ENCODE results near the gene MBD3L2B.

Gene MBD3L2B

DNA sequence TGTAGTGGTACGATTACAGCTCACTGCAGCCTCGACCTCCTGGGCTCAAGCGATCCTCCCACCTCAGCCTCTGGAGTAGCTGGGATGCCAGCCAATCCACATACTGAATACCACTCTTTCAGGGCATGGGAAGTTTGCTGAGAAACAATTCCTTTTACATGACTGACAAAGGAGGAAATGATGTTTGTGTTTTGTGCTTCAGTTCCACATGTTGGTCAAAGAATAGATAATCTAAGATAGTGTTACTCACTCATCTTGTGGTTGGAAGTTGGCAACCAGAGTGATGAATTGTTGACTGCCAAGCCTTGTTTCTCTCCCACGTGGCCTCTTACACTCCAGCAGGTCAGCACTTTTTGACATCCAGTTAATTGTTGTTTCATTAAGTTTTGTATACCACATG lies 7.6 kb downstream of the MBD3L2B start:
- DNase-seq (ENCODE audit: low read depth in 2 of 2, low spot score in 1 of 2) = no peak

DNA sequence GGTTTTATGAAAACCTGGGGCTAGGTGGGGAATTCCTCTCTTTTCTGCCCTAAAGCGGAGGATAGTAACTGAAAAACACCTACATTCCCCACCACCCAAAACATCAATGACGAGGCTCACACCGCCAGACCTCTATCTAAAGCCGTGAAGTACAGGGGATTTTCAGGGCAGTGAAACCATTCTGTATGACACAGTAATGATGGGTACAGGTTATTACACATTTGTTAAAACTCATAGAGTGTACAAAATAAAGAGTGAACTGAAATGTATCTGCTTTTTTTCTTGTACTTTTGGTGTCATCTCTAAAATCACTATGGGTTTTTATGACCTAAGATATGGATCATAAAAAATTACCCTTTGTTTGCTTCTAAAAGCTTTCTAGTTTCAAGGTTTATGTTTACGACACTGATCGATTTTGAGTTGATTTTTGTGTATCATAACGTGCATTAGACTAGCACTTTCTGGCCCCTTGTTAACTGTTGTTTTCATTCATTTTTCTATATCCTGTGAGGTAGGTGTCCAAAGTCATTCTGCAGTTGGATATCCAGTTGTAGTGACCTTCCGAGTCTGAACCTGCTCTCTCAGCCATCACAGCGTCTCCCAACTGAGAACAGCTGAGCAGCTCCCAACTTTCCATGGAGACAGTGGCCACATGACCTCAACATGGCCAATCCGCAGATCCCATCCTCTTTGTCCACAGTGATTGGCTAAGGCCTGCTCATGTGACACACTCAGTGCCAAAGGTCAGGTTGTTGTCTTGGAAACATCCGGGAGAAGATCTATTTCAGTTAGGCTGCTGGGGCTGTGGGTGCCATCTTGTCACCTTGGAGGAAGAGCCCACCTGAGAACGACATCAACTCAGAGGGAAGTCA lies 10.3 kb downstream of the MBD3L2B start:
- no peak for DNase-seq (ENCODE audit: low read depth in 2 of 2, low spot score in 1 of 2)

DNA sequence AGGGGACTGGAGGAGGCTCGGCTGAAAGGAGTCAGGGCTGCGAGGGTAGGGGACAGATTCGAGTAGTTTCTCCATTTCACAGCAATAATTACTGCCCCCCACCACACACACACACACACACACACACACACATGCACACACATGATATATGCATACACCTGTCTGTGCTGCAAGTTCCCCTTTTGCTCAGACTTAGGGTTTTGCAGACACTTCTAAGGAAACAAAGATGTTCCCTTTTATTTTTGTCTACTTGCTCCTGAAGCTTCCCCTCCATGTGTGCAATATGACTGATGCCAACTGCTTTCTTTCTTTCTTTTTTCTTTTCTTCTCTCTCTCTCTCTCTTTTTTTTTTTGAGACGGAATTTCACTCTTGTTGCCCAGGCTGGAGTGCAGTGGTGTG lies 13.4 kb downstream of the MBD3L2B start:
- DNase-seq (ENCODE audit: low read depth in 2 of 2, low spot score in 1 of 2) = no peak

- no peak for DNase-seq (ENCODE audit: low read depth in 2 of 2, low spot score in 1 of 2)
These were observed 15.0 kb downstream of the MBD3L2B start for GRCh38 chr19:7006135-7006704.

- no peak for DNase-seq (ENCODE audit: low read depth in 2 of 2, low spot score in 1 of 2)
These were observed 16.8 kb downstream of the MBD3L2B start for GRCh38 chr19:7004313-7004931.

- no peak for DNase-seq (ENCODE audit: low read depth in 2 of 2, low spot score in 1 of 2)
These were observed 20.4 kb downstream of the MBD3L2B start for GRCh38 chr19:7000816-7001215.

- DNase-seq (ENCODE audit: low read depth in 2 of 2, low spot score in 1 of 2) = no peak
These were observed 20.9 kb downstream of the MBD3L2B start for GRCh38 chr19:7000333-7000732.

GRCh38 chr19:6999933-7000332 lies 21.3 kb downstream of the MBD3L2B start:
- no peak for DNase-seq (ENCODE audit: low read depth in 2 of 2, low spot score in 1 of 2)

DNA sequence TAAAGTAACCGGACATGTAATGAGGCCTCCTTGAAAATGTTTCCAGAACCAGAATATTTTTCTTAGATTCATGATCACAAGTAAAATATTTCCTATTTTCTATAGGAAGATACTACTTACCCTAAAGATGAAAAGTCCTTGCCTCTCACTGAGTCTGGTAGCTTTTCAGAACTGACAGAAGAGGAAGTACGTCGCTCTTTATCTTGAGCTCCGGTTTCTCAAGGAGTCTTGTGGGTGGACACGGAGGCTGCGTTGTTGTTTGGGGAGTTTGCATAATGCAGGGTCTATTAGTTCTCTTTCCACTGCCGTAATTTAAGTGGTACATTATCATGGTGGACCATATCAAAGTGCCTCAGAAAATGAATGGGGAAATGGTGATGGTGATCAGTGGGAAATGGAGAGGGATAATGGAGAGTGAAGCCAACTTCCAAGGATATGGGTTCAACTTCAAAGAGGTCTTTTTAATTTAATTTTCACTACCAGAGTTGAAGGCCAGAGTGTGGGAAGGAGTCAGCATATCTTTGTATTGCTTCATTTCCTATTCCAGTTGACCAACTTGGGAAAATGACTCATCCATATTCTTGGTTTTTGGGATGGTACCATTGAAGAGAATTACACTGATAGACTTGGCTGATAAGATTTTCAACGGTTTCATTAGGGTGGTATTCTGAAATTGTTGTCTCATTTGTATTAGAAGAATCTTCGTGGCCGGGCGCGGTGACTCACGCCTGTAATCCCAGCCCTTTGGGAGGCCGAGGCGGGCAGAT lies 23.4 kb downstream of the MBD3L2B start:
- DNase-seq (ENCODE audit: low read depth in 2 of 2, low spot score in 1 of 2) = no peak

- DNase-seq (ENCODE audit: low read depth in 2 of 2, low spot score in 1 of 2) = no peak
These were observed 24.4 kb downstream of the MBD3L2B start for GRCh38 chr19:6996810-6997209.

DNA sequence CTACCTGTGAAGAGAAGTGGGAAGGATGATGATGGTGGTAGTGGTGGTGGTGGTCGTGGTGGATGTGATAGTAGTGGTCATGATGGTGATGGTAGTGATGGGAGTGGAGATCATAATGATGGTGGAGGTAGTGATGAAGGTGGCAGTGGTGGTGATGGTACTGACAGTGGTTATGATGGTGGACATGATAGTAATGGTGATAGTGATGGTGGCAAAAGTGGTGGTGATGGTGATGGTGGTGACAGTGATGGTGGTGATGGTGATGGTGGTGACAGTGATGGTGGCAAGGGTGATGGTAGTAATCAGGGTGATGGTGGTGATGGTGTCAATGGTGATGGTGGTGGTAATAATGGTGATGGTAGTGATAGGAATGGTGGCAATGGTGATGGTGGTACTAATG lies 26.2 kb downstream of the MBD3L2B start:
- no peak for DNase-seq (ENCODE audit: low read depth in 2 of 2, low spot score in 1 of 2)

DNA sequence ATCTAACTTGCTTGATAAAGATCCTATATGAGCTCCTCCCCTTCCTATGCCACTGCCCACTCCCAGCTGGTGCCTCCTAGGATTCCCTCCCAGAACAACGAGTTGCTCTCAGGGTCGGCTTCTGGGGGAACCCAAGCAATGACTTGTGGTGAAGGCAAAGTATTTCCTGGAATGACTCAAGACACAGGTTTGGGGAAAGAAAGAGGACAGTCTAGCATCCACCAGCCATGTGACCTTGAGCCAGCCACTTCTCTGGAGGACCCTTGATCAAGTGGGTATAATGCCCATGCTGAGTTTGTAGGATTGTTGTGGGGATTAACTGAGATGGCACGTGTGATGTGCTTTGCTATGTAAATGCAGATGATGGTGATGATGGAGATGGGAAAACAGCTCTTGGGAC lies 33.0 kb downstream of the MBD3L2B start:
- DNase-seq (ENCODE audit: low read depth in 2 of 2, low spot score in 1 of 2) = no peak

GRCh38 chr19:6987850-6988249 lies 33.4 kb downstream of the MBD3L2B start:
- no peak for DNase-seq (ENCODE audit: low read depth in 2 of 2, low spot score in 1 of 2)

GRCh38 chr19:6983448-6983847 lies 37.8 kb downstream of the MBD3L2B start:
- DNase-seq (ENCODE audit: low read depth in 2 of 2, low spot score in 1 of 2) = no peak

DNA sequence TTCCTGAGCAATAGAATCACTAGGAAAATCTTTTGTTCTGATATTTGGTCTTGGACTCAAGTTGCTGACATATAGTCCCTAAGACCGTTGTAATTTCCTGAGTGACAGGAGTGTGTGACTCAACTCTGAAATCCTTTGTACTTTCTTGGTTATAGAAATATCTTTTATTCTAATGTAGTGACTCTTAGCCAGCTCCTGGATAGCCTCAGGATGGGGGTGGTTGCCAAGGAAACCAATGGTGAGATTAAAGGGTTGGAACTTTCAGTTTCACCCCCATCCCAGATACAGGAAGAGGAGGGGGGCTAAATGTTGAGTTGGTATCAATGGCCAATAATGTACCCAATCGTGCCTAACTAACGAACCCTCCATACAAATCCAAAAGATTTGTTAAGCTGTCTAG lies 41.8 kb downstream of the MBD3L2B start:
- no peak for DNase-seq (ENCODE audit: low read depth in 2 of 2, low spot score in 1 of 2)

DNA sequence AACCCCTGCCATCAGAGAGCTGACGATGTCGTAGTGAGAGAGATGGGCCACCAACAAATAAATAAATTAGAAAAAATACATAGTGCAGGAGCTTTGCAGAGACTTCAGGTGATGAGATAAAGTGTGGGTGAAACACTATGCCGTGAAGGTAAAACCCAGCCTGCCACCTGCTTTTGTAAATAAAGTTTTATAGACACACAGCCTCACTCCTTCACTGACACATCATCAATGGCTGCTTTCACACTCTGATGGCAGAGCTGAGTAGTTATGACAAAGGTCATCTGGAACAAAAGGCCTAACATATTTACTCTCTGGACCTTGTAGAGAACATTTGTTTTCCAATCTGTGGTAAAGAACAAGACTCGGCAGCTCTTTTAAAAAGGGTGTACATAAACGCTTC lies 45.0 kb downstream of the MBD3L2B start:
- no peak for DNase-seq (ENCODE audit: low read depth in 2 of 2, low spot score in 1 of 2)

GRCh38 chr19:6971366-6971765 lies 49.9 kb downstream of the MBD3L2B start:
- DNase-seq (ENCODE audit: low read depth in 2 of 2, low spot score in 1 of 2) = no peak

- no peak for DNase-seq (ENCODE audit: low read depth in 2 of 2, low spot score in 1 of 2)
These were observed 50.8 kb downstream of the MBD3L2B start for GRCh38 chr19:6970443-6970842.

DNA sequence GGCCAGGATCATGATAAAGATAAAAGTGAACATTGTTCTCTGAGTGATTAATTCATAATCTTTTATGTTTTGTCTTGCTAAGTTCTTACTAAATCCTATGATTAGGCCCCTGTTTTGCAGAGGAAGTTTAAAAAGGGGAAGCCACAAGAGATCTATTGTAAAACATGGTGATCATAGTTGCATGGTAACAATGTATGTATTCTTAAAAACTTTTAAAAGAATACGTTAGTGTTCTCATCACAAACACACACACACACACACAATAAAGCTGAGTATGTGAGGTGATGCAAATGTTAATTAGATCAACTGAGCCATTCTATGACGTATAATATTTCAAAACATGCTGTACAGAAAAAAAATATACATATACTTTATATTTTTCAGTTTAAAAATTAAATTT lies 51.2 kb downstream of the MBD3L2B start:
- DNase-seq (ENCODE audit: low read depth in 2 of 2, low spot score in 1 of 2) = no peak

- DNase-seq (ENCODE audit: low read depth in 2 of 2, low spot score in 1 of 2) = no peak
These were observed 51.7 kb downstream of the MBD3L2B start for GRCh38 chr19:6969490-6969889.

All from stimulated activated CD8-positive, alpha-beta memory T cell treated with anti-CD3 and anti-CD28 coated beads, Interleukin-4, amount 100 ng/mL, for 4 hours (primary cell).